ENCODE results near the gene OXA1L.
A peak's percentile ranks its signal among the peaks of the same experiment; 100 is the strongest.

OXA1L gene

GRCh38 chr14:22822016-22822570 lies 55.6 kb downstream of the OXA1L start:
- Histone ChIP-seq H3K27ac (peak overlapping the region; percentile 73 to 76), H3K4me3 (peak overlapping the region; percentile 67)
- DNase-seq (ENCODE audit: low spot score) = no peak
- no peak for TF ChIP-seq CTCF (IDR thresholded peaks at IDR 0.05)
